K562 (cell line): ENCODE measurements around the gene KLK2. TPM values are rescaled to one million over a fixed set of nuclear protein-coding genes. Genes with fewer than 3 reads are reported as not detected.

Experiments
- PYGO2 ChIP-seq: fragments of 450-650 bp; IDR thresholded peaks from 2 replicates; pipeline ENCODE4 v1.6.1; 2016; ENCODE audit warnings: mild to moderate bottlenecking, missing genetic modification characterization, moderate library complexity, missing compliant biosample characterization
- SMC3 ChIP-seq: conservative IDR thresholded peaks from 2 replicates; pipeline ENCODE4 v1.6.1; 2011; ENCODE audit warnings: low read depth, low read length, improper control_type of control experiment; ENCODE audit not compliant: insufficient read depth
- SRSF3 ChIP-seq: fragments of 200-400 bp; formaldehyde crosslinking; IDR thresholded peaks from 2 replicates; pipeline ENCODE4 v1.6.1; 2016; ENCODE audit warnings: mild to moderate bottlenecking, low read length, moderate library complexity; ENCODE audit not compliant: insufficient read depth
- WHSC1 ChIP-seq: IDR thresholded peaks from one replicate; pipeline ENCODE4 v1.6.1; 2012; ENCODE audit warnings: low read length, control low read depth, inconsistent platforms
- ZNF707 ChIP-seq: fragments of 250-450 bp; sonication (Bioruptor Pico); conservative IDR thresholded peaks from 2 replicates; pipeline ENCODE4 v1.8.0; 2022; ENCODE audit warnings: inconsistent platforms, mild to moderate bottlenecking, moderate library complexity
- polyA plus RNA-seq, 8 experiments: library from polyadenylated mRNA; depleted of rRNA in 4 of 8; stranded (reverse) in 5 of 8; unstranded in 3 of 8; fragments of >200 nt; fragmentation: Nextera tagmentation in 2 of 8; fragmentation: Illumina TruSeq in 1 of 8; extraction: Ambion mirVana in 2 of 8; extraction: Trizol in 1 of 8; gene quantifications; 2 replicates each; pipeline versions ENCODE4 v1.2.1 to v1.2.3, GENCODE V29; 2011 to 2014; ENCODE audit warnings: inconsistent platforms in 1 of 8, missing spikeins in 1 of 8
- total RNA-seq, 7 experiments: library from RNA; depleted of rRNA in 6 of 7; stranded (reverse); fragments of >200 nt in 6 of 7; fragmentation: Illumina TruSeq in 2 of 7; extraction: Trizol in 2 of 7; gene quantifications; 2 replicates each; pipeline versions ENCODE4 v1.2.1 to v1.2.3, GENCODE V29; 2011 to 2021; ENCODE audit warnings: low replicate concordance in 1 of 7
- TF ChIP-seq, protein P1 (sequence below): sonication (generic); formaldehyde crosslinking; IDR thresholded peaks from 2 replicates; pipeline ENCODE4 v1.8.0; 2023; ENCODE audit warnings: missing genetic modification reagents, mild to moderate bottlenecking, borderline replicate concordance
- TF ChIP-seq, protein P2 (sequence below), 2 experiments: fragments of 450-650 bp in 1 of 2; sonication (generic) in 1 of 2; formaldehyde crosslinking in 1 of 2; IDR thresholded peaks; 2 replicates each; pipeline versions ENCODE4 v1.7.1 to v1.9.0; 2016 to 2022; ENCODE audit warnings: inconsistent platforms in 1 of 2, mild to moderate bottlenecking in 1 of 2, missing genetic modification reagents in 1 of 2
- TF ChIP-seq, protein P3 (sequence below), 2 experiments: fragments of 450-650 bp; IDR thresholded peaks; 2 replicates each; pipeline ENCODE4 v1.6.1; 2018; ENCODE audit warnings: mild to moderate bottlenecking in 2 of 2, low read depth in 1 of 2; ENCODE audit not compliant: partially characterized antibody in 2 of 2

The KLK2 gene
- total and polyA plus RNA-seq, 9 of the 15 experiments (the other 6 are each of a cell fraction or from before 2014, with no cell fraction given): 0.11 to 0.47 (median 0.23) TPM; not detected in 1

DNA sequence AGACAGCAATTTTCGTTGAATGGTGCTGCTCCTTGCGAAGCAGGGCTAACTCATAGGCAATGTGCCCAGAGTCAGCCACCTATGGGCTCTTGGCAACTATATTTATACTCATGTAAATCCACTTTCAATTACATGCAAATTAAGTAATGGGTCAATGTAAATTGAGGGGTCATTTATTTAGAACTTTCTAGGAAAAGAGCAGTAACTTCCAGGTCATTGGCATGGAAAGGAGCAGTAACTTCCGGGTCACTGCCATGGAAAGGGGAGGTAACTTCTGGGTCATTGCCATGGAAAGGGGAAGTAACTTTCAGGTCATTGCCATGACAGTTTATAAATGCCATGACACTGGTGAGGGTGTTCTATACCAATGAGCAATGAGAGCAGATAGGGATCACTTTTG is 26.3 kb downstream of the KLK2 start (continued):
- TF ChIP-seq, protein P1, sequence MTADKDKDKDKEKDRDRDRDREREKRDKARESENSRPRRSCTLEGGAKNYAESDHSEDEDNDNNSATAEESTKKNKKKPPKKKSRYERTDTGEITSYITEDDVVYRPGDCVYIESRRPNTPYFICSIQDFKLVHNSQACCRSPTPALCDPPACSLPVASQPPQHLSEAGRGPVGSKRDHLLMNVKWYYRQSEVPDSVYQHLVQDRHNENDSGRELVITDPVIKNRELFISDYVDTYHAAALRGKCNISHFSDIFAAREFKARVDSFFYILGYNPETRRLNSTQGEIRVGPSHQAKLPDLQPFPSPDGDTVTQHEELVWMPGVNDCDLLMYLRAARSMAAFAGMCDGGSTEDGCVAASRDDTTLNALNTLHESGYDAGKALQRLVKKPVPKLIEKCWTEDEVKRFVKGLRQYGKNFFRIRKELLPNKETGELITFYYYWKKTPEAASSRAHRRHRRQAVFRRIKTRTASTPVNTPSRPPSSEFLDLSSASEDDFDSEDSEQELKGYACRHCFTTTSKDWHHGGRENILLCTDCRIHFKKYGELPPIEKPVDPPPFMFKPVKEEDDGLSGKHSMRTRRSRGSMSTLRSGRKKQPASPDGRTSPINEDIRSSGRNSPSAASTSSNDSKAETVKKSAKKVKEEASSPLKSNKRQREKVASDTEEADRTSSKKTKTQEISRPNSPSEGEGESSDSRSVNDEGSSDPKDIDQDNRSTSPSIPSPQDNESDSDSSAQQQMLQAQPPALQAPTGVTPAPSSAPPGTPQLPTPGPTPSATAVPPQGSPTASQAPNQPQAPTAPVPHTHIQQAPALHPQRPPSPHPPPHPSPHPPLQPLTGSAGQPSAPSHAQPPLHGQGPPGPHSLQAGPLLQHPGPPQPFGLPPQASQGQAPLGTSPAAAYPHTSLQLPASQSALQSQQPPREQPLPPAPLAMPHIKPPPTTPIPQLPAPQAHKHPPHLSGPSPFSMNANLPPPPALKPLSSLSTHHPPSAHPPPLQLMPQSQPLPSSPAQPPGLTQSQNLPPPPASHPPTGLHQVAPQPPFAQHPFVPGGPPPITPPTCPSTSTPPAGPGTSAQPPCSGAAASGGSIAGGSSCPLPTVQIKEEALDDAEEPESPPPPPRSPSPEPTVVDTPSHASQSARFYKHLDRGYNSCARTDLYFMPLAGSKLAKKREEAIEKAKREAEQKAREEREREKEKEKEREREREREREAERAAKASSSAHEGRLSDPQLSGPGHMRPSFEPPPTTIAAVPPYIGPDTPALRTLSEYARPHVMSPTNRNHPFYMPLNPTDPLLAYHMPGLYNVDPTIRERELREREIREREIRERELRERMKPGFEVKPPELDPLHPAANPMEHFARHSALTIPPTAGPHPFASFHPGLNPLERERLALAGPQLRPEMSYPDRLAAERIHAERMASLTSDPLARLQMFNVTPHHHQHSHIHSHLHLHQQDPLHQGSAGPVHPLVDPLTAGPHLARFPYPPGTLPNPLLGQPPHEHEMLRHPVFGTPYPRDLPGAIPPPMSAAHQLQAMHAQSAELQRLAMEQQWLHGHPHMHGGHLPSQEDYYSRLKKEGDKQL (CRISPR knock-in tag): no peak
- no peak for TF ChIP-seq SRSF3
- no peak for TF ChIP-seq WHSC1
- TF ChIP-seq SMC3: no peak
- TF ChIP-seq ZNF707: no peak
- TF ChIP-seq, protein P2, sequence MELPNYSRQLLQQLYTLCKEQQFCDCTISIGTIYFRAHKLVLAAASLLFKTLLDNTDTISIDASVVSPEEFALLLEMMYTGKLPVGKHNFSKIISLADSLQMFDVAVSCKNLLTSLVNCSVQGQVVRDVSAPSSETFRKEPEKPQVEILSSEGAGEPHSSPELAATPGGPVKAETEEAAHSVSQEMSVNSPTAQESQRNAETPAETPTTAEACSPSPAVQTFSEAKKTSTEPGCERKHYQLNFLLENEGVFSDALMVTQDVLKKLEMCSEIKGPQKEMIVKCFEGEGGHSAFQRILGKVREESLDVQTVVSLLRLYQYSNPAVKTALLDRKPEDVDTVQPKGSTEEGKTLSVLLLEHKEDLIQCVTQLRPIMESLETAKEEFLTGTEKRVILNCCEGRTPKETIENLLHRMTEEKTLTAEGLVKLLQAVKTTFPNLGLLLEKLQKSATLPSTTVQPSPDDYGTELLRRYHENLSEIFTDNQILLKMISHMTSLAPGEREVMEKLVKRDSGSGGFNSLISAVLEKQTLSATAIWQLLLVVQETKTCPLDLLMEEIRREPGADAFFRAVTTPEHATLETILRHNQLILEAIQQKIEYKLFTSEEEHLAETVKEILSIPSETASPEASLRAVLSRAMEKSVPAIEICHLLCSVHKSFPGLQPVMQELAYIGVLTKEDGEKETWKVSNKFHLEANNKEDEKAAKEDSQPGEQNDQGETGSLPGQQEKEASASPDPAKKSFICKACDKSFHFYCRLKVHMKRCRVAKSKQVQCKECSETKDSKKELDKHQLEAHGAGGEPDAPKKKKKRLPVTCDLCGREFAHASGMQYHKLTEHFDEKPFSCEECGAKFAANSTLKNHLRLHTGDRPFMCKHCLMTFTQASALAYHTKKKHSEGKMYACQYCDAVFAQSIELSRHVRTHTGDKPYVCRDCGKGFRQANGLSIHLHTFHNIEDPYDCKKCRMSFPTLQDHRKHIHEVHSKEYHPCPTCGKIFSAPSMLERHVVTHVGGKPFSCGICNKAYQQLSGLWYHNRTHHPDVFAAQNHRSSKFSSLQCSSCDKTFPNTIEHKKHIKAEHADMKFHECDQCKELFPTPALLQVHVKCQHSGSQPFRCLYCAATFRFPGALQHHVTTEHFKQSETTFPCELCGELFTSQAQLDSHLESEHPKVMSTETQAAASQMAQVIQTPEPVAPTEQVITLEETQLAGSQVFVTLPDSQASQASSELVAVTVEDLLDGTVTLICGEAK (IDR thresholded peaks at IDR 0.05): peak; percentile 94
- TF ChIP-seq, protein P2 (CRISPR knock-in tag; IDR thresholded peaks at IDR 0.05): no peak
- TF ChIP-seq PYGO2 (tag): 0 out of 2 replicates have a peak, but pooled peaks have one; percentile 53
- TF ChIP-seq, protein P3, sequence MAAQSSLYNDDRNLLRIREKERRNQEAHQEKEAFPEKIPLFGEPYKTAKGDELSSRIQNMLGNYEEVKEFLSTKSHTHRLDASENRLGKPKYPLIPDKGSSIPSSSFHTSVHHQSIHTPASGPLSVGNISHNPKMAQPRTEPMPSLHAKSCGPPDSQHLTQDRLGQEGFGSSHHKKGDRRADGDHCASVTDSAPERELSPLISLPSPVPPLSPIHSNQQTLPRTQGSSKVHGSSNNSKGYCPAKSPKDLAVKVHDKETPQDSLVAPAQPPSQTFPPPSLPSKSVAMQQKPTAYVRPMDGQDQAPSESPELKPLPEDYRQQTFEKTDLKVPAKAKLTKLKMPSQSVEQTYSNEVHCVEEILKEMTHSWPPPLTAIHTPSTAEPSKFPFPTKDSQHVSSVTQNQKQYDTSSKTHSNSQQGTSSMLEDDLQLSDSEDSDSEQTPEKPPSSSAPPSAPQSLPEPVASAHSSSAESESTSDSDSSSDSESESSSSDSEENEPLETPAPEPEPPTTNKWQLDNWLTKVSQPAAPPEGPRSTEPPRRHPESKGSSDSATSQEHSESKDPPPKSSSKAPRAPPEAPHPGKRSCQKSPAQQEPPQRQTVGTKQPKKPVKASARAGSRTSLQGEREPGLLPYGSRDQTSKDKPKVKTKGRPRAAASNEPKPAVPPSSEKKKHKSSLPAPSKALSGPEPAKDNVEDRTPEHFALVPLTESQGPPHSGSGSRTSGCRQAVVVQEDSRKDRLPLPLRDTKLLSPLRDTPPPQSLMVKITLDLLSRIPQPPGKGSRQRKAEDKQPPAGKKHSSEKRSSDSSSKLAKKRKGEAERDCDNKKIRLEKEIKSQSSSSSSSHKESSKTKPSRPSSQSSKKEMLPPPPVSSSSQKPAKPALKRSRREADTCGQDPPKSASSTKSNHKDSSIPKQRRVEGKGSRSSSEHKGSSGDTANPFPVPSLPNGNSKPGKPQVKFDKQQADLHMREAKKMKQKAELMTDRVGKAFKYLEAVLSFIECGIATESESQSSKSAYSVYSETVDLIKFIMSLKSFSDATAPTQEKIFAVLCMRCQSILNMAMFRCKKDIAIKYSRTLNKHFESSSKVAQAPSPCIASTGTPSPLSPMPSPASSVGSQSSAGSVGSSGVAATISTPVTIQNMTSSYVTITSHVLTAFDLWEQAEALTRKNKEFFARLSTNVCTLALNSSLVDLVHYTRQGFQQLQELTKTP (IDR thresholded peaks at IDR 0.05; ENCODE audit: low read depth in 1 of 2, partially characterized antibody in 2 of 2): no peak
